HG03159 (cell line): Measurements from ENCODE around the gene ATAD3C.
"Not testable (repeated sequence)": the region's sequence is repeated elsewhere in the genome, so short reads cannot be mapped to it uniquely, and the experiment has no call there.

Experiments used
- ATAC-seq: cut with Tn5 transposase; IDR thresholded peaks from one replicate; pipeline ENCODE4 v1.9.1; 2021; ENCODE audit warnings: mild to moderate bottlenecking, moderate library complexity; ENCODE audit not compliant: unreplicated experiment

The ATAD3C gene

GRCh38 chr1:1418464-1419362, 30.8 kb upstream of the ATAD3C start:
- ATAC-seq: no peak

- no peak for ATAC-seq
Measured at GRCh38 chr1:1419363-1419812, 30.1 kb upstream of the ATAD3C start.

GRCh38 chr1:1419813-1420653, 29.5 kb upstream of the ATAD3C start:
- no peak for ATAC-seq

- no peak for ATAC-seq
Measured at GRCh38 chr1:1420654-1421141, 28.8 kb upstream of the ATAD3C start.

- no peak for ATAC-seq
Measured at GRCh38 chr1:1421147-1421906, 28.2 kb upstream of the ATAD3C start, which contains the start of gene ANKRD65. ANKRD65 (minus strand) TSS chr1:1421276; CDS start chr1:1421005, 271 bp downstream.

- no peak for ATAC-seq
Measured at GRCh38 chr1:1421907-1422464, 27.5 kb upstream of the ATAD3C start.

- ATAC-seq: no peak
Measured at GRCh38 chr1:1422465-1423244, 26.8 kb upstream of the ATAD3C start.

- no peak for ATAC-seq
Measured at GRCh38 chr1:1423245-1423597, 26.3 kb upstream of the ATAD3C start.

GRCh38 chr1:1424707-1425106, 24.8 kb upstream of the ATAD3C start:
- ATAC-seq: no peak

GRCh38 chr1:1425426-1425752, 24.1 kb upstream of the ATAD3C start:
- no peak for ATAC-seq

GRCh38 chr1:1425753-1426495, 23.6 kb upstream of the ATAD3C start:
- no peak for ATAC-seq

GRCh38 chr1:1426496-1427105, 22.9 kb upstream of the ATAD3C start:
- ATAC-seq: no peak

GRCh38 chr1:1427106-1427819, 22.2 kb upstream of the ATAD3C start:
- ATAC-seq: no peak

- no peak for ATAC-seq
Measured at GRCh38 chr1:1427820-1428148, 21.7 kb upstream of the ATAD3C start.

GRCh38 chr1:1428174-1428573, 21.3 kb upstream of the ATAD3C start:
- ATAC-seq: no peak

- not testable (repeated sequence) for ATAC-seq
Measured at GRCh38 chr1:1428967-1429366, 20.5 kb upstream of the ATAD3C start.

- ATAC-seq: no peak
Measured at GRCh38 chr1:1429671-1430073, 19.8 kb upstream of the ATAD3C start.
